Vagina (tissue), 2 donors: ENCODE results near the gene SHF.

Experiments used
- POLR2A ChIP-seq, 2 donors: fragments of 450-650 bp; IDR thresholded peaks; one replicate each; pipeline ENCODE4 v1.6.1; 2017; ENCODE audit warnings: antibody characterized with exemption in 2 of 2, mild to moderate bottlenecking in 2 of 2, moderate library complexity in 2 of 2
- POLR2AphosphoS5 ChIP-seq, 2 donors: sonication (generic); formaldehyde crosslinking; IDR thresholded peaks; one replicate each; pipeline ENCODE4 v1.9.0; 2017; ENCODE audit warnings: antibody characterized with exemption in 2 of 2, mild to moderate bottlenecking in 2 of 2, low read depth in 1 of 2; ENCODE audit not compliant: insufficient read depth in 1 of 2

- no peak for TF ChIP-seq POLR2A (IDR thresholded peaks at IDR 0.05)
- no peak for TF ChIP-seq POLR2AphosphoS5 (IDR thresholded peaks at IDR 0.05; ENCODE audit: insufficient read depth in 1 of 2, low read depth in 1 of 2)
These were observed 56.3 kb downstream of the SHF start for GRCh38 chr15:45131510-45131909.
